Measurements from ENCODE around the gene FBN1. TPM values are rescaled to one million over a fixed set of nuclear protein-coding genes. Genes with fewer than 3 reads are reported as not detected.

The FBN1 gene
- total RNA-seq, 2 experiments from 2014 or later, result 0.56 to 0.59 TPM

DNA sequence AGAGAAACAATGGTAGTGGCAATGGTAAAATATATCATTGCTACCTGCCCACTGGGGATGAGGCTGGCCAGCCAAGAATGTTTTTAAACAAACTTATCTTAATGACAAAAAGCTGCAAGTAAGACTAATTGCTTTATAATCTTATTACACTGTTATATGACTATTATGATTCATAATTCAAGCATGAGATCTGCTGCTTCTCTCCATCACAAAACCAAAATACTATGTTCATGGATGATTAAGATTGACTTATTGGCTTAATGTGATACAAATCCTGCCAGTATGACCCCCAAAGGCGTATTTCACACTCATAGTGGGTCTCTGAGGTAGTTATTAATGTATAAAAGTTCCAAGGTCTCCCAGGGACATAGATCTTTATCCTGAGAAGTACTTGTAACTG is 52.6 kb downstream of the FBN1 start:
- POLR2A ChIA-PET, result no interaction called here
- intact Hi-C loops (cut with DNase I, micrococcal nuclease), result loop anchor here in 1 of 2 experiments (10.0 kb wide), 1 partner anchor 58 kb away; no protein-coding TSS in a partner anchor

DNA sequence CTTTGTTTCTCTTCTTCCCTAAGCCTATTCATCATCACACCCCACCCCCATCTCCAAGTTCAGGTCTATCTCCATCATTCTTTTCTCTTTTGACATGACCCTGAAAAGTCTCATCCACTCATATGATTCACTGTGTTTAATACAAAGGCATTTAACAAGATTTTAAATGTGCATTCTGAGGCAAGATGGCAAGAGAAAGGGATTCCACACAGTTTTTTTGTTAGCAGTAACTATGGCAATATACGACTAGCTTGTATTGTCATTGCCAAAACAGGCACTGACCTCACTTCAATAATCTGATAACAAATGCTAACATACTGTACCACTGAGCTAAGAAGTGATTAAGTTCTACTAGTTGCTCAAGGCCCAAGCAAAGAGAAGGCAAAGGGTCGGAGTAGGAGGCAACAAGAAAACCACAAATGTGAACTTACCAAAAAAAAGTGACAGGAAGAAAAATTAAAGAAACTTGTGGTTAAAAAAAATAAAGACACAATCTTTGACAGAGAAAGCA is 53.2 kb downstream of the FBN1 start:
- DNase-seq (no peak), ATAC-seq (no peak)
- Mint-ChIP-seq H3K27me3 (no peaks in the 10 kb centered on the region), H3K4me3 (no peak overlapping the region), H3K27ac (no peak overlapping the region), H3K36me3 (ENCODE audit: low read depth) (no peaks in the 10 kb centered on the region), H3K4me1 (no peaks in the 10 kb centered on the region), H3K9me3 (ENCODE audit: low read depth) (no peaks in the 10 kb centered on the region)
- intact Hi-C loops (cut with DNase I, micrococcal nuclease), result loop anchor here in 1 of 2 experiments (10.0 kb wide), 1 partner anchor 57 kb away; no protein-coding TSS in a partner anchor
- POLR2A ChIA-PET, result no interaction called here
- CTCF ChIA-PET, result interaction anchor here (0.7 kb wide), 2 partner anchors 84 to 494 kb away, joined by 3 read pairs; no protein-coding TSS in a partner anchor

More for the DNA sequence above, 52.6 kb downstream of the FBN1 start:
- ATAC-seq (no peak), DNase-seq (no peak)
- Mint-ChIP-seq H3K36me3 (ENCODE audit: low read depth) (no peaks in the 10 kb centered on the region), H3K27me3 (no peaks in the 10 kb centered on the region), H3K4me1 (no peaks in the 10 kb centered on the region), H3K9me3 (ENCODE audit: low read depth) (no peaks in the 10 kb centered on the region), H3K4me3 (no peak overlapping the region), H3K27ac (no peak overlapping the region)
- CTCF ChIA-PET, result interaction anchor here (0.5 to 0.7 kb wide), 3 partner anchors 26 to 495 kb away, joined by 3 to 4 read pairs (median 3); no protein-coding TSS in a partner anchor

DNA sequence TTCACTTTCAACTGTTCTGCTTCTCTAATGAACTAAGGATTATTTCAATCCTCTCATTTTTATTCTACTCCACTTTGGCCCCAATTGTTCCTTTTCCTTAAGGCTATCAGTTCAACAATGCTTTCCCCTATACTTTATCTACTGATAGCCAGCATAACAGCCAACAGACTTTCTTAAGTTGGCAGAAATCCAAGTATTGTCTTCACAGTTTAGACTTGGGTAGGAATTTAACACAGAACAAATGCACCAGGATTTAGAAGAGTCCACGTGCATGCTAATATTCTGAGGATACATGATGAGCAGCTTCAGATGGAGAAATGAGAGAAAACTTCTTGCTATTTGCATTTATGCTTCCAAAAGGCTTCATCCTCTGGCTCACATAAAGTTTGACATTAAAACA is 54.8 kb downstream of the FBN1 start:
- ATAC-seq, result no peak
- ChIA-PET CTCF (no interaction called here), POLR2A (no interaction called here)
- no peaks in the 10 kb centered on the region for H3K36me3 Mint-ChIP-seq (ENCODE audit: low read depth)
- H3K27me3 Mint-ChIP-seq, result no peaks in the 10 kb centered on the region
- H3K9me3 Mint-ChIP-seq (ENCODE audit: low read depth), result no peaks in the 10 kb centered on the region
- H3K27ac Mint-ChIP-seq, result no peak overlapping the region
- DNase-seq, result no peak
- intact Hi-C loops (cut with DNase I, micrococcal nuclease), result loop anchor here in 1 of 2 experiments (10.0 kb wide), 1 partner anchor 56 kb away; no protein-coding TSS in a partner anchor
- no peak overlapping the region for H3K4me3 Mint-ChIP-seq
- H3K4me1 Mint-ChIP-seq, result no peaks in the 10 kb centered on the region

DNA sequence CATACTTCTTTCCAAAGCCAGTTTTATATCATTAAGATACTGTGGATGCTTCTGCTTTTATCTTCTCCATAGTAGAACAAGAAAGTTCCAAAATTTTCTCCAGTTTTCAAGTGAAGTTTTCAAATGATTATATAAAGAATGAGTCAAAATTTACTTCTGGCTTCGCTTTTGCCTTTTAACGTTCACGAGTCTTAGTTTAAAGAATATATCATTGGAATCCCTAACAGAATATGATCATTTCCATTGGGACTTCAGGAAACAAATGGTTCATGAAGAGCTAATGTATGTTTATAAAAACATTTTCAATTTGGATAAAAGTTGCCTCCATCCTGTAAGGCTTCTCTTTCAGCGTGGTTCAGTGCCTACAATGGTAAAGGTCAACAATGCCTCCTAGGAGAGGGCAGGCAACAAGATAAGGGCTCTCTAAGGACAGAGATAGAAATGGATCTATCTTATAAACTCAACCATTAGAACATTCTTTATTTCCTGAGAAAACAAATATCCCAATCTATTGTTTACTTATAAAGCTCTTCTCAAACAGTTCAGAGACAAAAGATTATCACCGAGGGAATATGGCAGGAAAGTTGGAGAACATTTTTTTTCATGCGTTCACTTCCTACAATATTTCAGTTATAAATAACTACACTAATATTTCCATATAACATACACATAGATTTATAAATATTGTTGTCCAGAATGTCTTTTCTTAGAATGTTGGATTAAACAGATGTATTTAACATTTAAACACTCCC is 60.5 kb downstream of the FBN1 start:
- ChIA-PET POLR2A (no interaction called here), CTCF (no interaction called here)
- Mint-ChIP-seq H3K36me3 (ENCODE audit: low read depth) (no peaks in the 10 kb centered on the region), H3K27me3 (no peaks in the 10 kb centered on the region), H3K4me3 (no peak overlapping the region), H3K27ac (no peak overlapping the region), H3K4me1 (no peaks in the 10 kb centered on the region), H3K9me3 (ENCODE audit: low read depth) (no peaks in the 10 kb centered on the region)
- intact Hi-C loops (cut with DNase I, micrococcal nuclease), result no loop called here
- no peak for ATAC-seq
- DNase-seq, result no peak

DNA sequence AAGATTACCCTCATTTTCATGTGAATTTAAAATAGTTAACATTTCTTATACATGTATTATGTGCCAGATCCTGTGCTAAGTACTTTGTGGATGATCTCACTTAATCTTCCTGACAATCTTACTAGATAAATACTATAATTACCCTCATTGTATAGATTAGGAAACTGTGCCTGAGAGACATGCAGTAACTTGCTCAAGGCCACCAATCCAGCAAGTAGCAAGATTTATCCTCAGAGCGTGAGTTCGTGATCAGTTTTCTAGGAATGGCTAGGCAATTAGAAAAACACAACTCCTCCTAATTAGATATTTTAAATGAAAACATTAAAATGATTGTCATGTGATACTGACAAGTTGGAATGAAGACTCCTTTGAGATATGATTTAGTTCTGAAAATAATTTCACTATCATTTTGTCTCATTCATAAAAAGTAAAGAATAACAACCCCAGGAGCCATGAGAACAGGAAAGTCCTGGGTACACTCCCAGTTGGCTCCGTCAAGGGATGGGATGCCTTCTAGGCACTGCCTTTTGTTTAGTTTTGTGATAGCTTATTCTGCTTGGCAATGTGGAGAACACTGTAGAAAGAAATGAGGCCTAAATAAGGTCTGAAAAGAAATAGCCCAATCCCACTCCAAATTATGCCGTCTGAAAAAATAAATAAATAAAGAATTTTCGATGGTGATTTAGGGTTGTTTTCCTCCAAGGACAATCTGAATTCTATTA is 61.3 kb downstream of the FBN1 start:
- H3K4me1 Mint-ChIP-seq, result no peaks in the 10 kb centered on the region
- ChIA-PET POLR2A (no interaction called here), CTCF (no interaction called here)
- H3K9me3 Mint-ChIP-seq (ENCODE audit: low read depth), result no peaks in the 10 kb centered on the region
- ATAC-seq (no peak), DNase-seq (no peak)
- no peak overlapping the region for H3K27ac Mint-ChIP-seq
- H3K4me3 Mint-ChIP-seq, result no peak overlapping the region
- no peaks in the 10 kb centered on the region for H3K36me3 Mint-ChIP-seq (ENCODE audit: low read depth)
- intact Hi-C loops (cut with DNase I, micrococcal nuclease), result no loop called here
- no peaks in the 10 kb centered on the region for H3K27me3 Mint-ChIP-seq

DNA sequence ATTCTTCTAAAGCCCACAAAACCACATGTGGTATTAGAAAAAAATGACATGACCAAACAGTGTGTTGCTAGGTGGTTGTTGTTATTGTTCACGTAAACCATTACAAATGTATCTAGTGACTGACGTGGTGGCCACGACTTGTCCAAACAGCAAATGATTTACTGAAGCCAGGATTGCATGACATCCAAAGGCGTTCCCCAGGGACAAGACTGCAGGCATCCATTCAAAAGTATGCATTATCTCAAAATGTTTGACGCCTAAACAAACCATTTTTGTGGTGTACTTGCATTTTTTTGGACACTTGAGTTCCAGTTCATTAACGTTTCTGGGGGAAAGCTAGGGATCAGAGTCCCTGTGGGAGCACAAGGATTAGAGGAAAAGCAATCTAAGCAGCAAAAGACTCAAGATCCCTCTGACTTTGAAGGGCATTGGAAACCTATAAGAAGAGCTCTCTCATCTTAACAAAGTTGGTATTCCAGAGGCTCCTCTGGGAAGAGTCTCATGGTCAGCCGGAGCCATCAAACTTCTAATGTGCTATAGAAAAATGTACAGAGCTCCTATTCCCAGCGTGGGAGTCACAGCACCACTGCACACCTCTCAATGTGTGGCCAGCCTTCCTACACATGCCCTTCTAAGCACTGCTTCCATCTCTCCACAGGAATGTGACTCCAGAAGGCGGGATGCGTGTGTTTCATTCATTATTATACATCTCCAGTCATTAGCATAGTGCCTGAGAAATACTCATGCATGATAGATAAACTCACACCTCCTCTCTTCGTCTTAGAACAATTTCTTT is 62.9 kb downstream of the FBN1 start:
- CTCF ChIA-PET, result interaction anchor here (1.0 kb wide), 1 partner anchor 75 kb away, joined by 3 read pairs; no protein-coding TSS in a partner anchor
- no peaks in the 10 kb centered on the region for H3K4me1 Mint-ChIP-seq
- H3K27ac Mint-ChIP-seq, result no peak overlapping the region
- ATAC-seq (no peak), DNase-seq (no peak)
- intact Hi-C loops (cut with DNase I, micrococcal nuclease), result no loop called here
- no peaks in the 10 kb centered on the region for H3K9me3 Mint-ChIP-seq (ENCODE audit: low read depth)
- H3K27me3 Mint-ChIP-seq, result no peaks in the 10 kb centered on the region
- H3K4me3 Mint-ChIP-seq, result no peak overlapping the region
- no peaks in the 10 kb centered on the region for H3K36me3 Mint-ChIP-seq (ENCODE audit: low read depth)
- POLR2A ChIA-PET, result no interaction called here

DNA sequence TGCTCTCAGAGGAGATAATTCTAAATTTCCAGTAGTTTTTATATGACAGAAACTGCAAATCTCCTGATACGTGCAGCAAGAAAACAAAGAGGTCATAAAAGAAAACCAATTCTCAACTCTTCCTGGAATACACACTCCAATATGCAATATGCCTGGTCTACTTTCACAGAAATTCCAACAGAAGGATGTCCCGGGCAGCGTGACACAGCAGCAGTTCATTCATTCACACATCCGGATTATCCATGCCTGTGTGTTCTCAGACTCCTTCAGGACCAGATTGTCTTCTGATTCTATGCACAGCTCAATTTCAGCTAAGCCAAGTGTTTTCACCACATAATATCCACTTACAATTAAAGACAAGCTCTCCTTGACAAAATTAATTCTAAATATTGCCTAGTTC is 64.3 kb downstream of the FBN1 start:
- Mint-ChIP-seq H3K9me3 (ENCODE audit: low read depth) (no peaks in the 10 kb centered on the region), H3K27me3 (peaks cover under 1% of the 10 kb centered on the region), H3K4me3 (no peak overlapping the region), H3K27ac (no peak overlapping the region), H3K4me1 (no peaks in the 10 kb centered on the region), H3K36me3 (ENCODE audit: low read depth) (no peaks in the 10 kb centered on the region)
- DNase-seq (no peak), ATAC-seq (no peak)
- ChIA-PET CTCF (interaction anchor here (0.6 kb wide), 1 partner anchor 28 kb away, joined by 3 read pairs; no protein-coding TSS in a partner anchor), POLR2A (no interaction called here)
- intact Hi-C loops (cut with DNase I, micrococcal nuclease), result no loop called here

DNA sequence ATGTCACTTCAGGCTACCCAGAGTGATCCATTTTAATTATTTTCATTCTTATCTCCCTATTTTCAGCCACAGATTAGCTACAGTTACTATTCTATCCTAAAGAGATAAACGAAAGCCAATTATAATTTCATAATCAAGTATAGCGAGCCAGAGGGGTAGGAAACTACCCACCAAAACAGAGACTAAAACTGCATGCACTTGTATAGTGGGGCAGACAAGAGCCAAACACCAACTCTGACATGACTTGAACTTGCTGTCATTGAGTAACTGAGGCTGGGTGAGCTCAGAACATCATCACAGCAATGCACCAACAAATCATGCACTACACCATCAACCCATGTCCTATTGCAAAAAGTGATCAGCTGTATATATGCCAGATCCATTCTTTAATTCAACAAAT is 64.8 kb downstream of the FBN1 start:
- no peak for DNase-seq
- H3K27ac Mint-ChIP-seq, result no peak overlapping the region
- no peaks in the 10 kb centered on the region for H3K4me1 Mint-ChIP-seq
- intact Hi-C loops (cut with DNase I, micrococcal nuclease), result no loop called here
- H3K36me3 Mint-ChIP-seq (ENCODE audit: low read depth), result no peaks in the 10 kb centered on the region
- peaks cover 1% of the 10 kb centered on the region for H3K27me3 Mint-ChIP-seq
- ChIA-PET CTCF (no interaction called here), POLR2A (no interaction called here)
- no peaks in the 10 kb centered on the region for H3K9me3 Mint-ChIP-seq (ENCODE audit: low read depth)
- ATAC-seq, result no peak
- H3K4me3 Mint-ChIP-seq, result no peak overlapping the region

DNA sequence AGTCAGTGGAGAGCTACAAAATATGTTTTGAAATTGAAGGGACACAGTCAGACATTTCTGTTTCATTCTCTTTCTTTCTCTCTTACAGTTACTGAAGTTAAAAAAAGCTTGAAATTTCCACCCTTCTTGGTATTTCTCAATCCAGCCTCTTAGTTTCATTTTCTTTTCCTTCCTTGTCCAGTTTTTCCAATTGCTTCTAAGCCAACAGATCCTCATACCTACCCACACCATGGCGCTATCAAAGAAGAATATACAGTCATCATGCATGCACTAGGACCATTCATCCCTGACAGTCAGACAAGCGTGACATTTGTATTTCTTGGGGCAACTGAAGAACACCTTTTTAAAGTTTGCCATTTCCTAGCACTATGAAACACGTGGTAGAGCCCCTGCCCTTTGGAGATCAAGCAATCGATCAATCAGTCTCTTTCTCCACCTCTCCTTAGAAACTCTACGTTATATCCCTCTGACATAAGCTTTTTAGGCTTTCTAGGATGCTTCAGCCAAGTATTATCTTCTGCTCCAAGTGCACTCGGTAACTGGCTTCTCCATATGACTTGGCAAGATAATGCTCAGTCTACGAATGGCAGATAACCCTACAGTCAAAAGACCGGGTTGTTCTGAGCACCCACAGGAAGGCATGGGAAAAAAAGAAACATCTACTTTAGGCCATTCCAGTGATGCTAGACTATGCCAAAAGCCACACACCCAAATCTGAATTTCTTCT is 65.4 kb downstream of the FBN1 start:
- H3K27ac Mint-ChIP-seq, result no peak overlapping the region
- intact Hi-C loops (cut with DNase I, micrococcal nuclease), result no loop called here
- H3K27me3 Mint-ChIP-seq, result peaks cover 1% of the 10 kb centered on the region
- no peaks in the 10 kb centered on the region for H3K9me3 Mint-ChIP-seq (ENCODE audit: low read depth)
- ChIA-PET CTCF (interaction anchor here (1.1 to 2.2 kb wide), 2 partner anchors 18 to 228 kb away, joined by 3 to 5 read pairs; no protein-coding TSS in a partner anchor), POLR2A (no interaction called here)
- H3K4me3 Mint-ChIP-seq, result no peak overlapping the region
- DNase-seq (no peak), ATAC-seq (no peak)
- H3K36me3 Mint-ChIP-seq (ENCODE audit: low read depth), result no peaks in the 10 kb centered on the region
- H3K4me1 Mint-ChIP-seq, result no peaks in the 10 kb centered on the region

DNA sequence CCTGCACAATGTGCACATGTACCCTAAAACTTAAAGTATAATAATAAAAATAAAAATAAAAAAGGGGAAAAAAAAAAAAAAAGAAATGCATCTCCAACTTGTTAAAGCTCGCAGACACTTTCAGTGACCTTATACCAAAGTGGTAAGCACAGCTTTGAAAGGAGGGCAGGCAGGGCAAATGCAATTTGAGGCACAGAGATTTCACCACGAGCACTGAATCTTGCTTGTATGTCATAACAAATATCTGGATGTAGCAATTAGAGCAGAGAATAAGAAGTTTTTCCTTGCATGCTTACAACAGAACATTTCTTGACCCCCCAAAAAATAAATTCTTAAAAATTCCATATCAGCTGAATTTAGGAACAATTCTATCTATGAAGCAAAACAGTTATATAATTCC is 66.5 kb downstream of the FBN1 start:
- Mint-ChIP-seq H3K27me3 (peaks cover 1% of the 10 kb centered on the region), H3K4me3 (no peak overlapping the region), H3K36me3 (ENCODE audit: low read depth) (no peaks in the 10 kb centered on the region), H3K27ac (no peak overlapping the region), H3K4me1 (no peaks in the 10 kb centered on the region), H3K9me3 (ENCODE audit: low read depth) (no peaks in the 10 kb centered on the region)
- DNase-seq (no peak), ATAC-seq (no peak)
- ChIA-PET CTCF (interaction anchor here (1.1 to 2.2 kb wide), 2 partner anchors 17 to 227 kb away, joined by 3 to 5 read pairs; no protein-coding TSS in a partner anchor), POLR2A (no interaction called here)
- intact Hi-C loops (cut with DNase I, micrococcal nuclease), result no loop called here

DNA sequence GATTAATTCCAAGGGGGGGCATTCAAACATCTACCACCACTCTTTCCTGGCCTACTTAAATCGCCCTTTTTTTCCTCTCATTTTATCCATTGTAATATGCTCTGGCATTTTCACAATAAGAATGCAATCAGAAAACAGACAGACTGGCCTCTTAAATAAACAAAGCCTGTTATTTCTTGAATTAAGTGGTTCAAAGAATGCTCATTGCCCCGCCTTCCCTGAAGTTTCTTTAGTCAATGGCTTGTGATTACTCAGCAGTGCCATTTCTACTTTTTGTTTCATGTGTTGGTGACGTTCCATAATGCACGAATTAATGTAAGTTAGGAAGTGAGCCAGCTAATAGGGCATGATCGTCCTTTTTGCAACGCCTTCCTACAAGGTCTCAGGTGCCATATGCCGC is 68.0 kb downstream of the FBN1 start:
- peaks cover 1% of the 10 kb centered on the region for H3K27me3 Mint-ChIP-seq
- no peak for DNase-seq
- H3K36me3 Mint-ChIP-seq (ENCODE audit: low read depth), result no peaks in the 10 kb centered on the region
- H3K27ac Mint-ChIP-seq, result no peak overlapping the region
- intact Hi-C loops (cut with DNase I, micrococcal nuclease), result no loop called here
- POLR2A ChIA-PET, result no interaction called here
- no peaks in the 10 kb centered on the region for H3K4me1 Mint-ChIP-seq
- H3K4me3 Mint-ChIP-seq, result no peak overlapping the region
- ATAC-seq, result no peak
- no peaks in the 10 kb centered on the region for H3K9me3 Mint-ChIP-seq (ENCODE audit: low read depth)
- CTCF ChIA-PET, result no interaction called here

All from activated CD4-positive, alpha-beta T cell treated with anti-CD3 and anti-CD28 coated beads for 36 hours (primary cell).